TTC549 (cell line): ENCODE measurements around the gene DDX4.

Experiments
- FAIRE-seq: peaks from 2 replicates; lab custom pipeline; 2012; peaks lifted over from hg19 to GRCh38; lab: Jason Lieb, UNC

Gene DDX4

DNA sequence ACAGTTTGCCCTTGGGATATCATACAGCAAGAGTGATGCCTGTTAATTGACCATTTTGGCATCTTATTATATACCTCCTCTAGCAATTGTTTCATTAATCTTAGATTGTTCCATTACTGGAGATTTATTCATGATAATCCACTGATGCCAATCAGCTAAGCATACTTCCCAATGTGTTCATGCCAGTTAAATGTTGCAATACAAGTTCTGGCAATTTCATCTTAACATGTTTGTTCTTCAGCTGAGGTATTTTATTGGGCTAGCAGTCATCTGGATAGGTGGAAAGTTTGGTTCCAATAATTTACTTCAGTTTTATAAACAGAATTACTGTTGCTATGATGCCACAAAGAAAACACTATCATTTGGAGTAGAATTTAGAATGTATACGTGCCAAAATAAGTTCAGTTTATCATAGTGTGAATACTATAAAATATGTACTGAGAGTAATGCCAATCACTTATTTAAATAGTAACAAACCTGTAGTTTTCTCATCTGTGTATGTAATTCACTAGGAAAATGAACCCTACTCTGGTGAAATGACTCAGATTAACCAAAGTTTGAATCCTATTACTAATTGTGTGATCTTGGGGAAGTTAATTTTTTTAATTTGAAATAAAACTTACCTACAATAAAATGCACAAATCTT lies 85.4 kb downstream of the DDX4 start:
- FAIRE-seq = no peak

- FAIRE-seq = no peak
These were observed 92.1 kb downstream of the DDX4 start for GRCh38 chr5:55829956-55830355.

DNA sequence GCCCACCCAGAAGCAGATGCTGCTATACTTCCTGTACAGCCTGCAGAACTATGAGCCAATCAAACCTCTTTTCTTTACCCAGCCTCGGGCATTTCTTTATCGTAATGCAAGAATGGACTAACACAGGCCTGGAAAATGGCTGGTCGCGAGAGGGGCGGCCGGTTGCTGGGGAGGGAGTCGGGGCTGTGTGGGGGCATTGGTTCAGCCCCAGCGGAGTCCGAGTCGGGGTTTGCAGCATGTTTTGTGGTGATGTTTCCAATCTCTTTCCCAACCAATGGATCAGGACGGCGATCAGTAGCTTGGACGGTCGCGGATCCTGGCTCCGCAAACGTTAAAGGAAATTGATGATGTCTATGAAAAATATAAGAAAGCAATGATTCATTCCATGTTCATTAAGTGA lies 94.6 kb downstream of the DDX4 start:
- no peak for FAIRE-seq

GRCh38 chr5:55836191-55836590 lies 98.3 kb downstream of the DDX4 start:
- no peak for FAIRE-seq

GRCh38 chr5:55841976-55842375 lies 104.1 kb downstream of the DDX4 start:
- FAIRE-seq = no peak

- FAIRE-seq = no peak
These were observed 110.0 kb downstream of the DDX4 start for GRCh38 chr5:55847837-55848236.

DNA sequence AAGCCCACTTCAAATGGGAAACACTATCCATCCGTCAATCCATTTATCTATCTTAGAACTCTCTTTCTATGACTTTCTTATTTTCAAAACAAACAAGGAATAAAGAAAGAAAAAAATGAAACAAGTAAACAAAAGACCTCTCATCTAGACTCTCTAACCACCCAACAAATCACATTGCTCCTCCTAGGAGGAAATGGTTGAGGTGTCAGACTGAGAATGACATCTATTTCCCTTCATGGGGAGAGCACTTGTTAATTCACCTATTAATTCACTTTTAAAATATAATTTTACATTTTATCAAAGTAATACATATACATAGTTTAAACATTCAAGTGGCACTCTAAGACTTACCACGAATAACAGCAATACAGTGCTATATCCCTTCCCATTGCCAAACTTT lies 110.9 kb downstream of the DDX4 start:
- no peak for FAIRE-seq

DNA sequence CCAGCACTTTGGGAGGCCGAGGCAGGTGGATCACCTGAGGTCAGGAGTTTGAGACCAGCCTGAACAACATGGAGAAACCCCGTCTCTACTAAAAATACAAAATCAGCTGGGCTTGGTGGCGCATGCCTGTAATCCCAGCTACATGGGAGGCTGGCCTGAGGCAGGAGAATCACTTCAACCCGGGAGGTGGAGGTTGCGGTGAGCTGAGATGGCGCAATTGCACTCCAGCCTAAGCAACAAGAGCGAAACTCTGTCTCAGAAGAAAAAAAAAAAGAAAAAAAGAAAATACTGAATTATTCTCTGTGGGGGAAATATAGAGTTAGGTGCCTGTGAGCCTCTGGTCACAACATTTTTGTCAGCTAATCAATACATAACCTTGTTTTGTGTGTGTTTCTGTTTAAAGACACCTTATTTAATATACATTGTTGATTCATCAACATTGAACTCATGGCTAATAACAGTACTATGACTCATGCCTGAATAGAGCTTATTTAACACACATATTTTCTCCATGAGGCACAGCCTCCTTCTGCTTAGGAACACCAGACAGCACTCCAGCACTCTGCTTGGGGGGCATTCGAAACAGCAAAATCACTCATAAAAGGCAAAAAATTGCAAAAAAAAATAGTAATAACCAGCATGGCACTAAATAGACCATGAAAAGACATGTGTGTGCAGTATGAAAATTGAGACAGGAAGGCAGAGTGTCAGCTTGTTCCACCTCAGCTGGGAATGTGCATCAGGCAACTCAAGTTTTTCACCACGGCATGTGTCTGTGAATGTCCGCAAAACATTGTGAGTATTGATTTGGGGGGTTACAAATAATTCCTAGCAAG lies 113.2 kb downstream of the DDX4 start, which contains the start of gene IL31RA:
Gene IL31RA, plus strand, starts transcription at position 519 of the 836 bp plus-strand sequence. Its CDS starts 214 bp downstream, at position 733.
- no peak for FAIRE-seq

- FAIRE-seq = no peak
These were observed 113.8 kb downstream of the DDX4 start for GRCh38 chr5:55851675-55851979.

DNA sequence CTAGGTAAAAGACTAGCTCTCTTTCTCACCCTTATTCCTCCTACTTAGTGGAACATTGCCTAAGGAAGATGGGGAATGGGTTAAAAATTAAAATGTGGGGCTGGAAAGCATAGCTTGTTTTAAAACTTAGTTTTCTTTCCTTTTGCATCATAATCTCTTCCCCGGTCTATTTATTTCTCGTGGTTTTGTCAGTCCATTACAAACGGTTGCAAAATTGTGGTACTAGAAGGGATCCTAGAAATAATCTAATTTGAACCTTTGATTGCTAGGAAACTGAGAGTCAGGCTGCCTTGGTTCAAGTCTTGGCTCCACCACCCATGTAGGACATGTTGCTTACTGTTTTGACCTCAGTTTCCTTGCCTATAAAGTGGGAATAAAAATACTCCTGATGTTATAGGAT lies 114.6 kb downstream of the DDX4 start:
- FAIRE-seq = no peak

DNA sequence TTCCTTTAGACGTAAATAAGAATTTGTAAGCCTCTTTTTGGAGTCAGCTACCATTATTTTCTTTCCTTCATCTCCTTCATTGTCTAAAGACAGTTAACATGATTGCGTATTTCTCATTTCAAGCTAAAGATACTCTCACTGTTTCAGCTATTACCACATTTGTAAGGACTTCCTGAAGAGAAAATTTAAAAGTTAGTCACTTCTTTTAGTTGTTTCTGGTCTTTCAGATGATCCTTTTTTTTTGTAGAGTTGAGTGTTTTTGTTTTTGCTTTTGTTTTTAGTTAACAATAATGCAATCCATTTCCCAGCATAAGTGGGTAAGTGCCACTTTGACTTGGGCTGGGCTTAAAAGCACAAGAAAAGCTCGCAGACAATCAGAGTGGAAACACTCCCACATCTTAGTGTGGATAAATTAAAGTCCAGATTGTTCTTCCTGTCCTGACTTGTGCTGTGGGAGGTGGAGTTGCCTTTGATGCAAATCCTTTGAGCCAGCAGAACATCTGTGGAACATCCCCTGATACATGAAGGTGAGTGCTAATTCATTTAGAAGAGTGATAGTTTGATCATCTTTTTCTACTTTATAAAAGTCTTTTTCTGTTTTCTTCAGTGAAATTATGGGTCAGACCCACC lies 115.3 kb downstream of the DDX4 start:
- FAIRE-seq = no peak

DNA sequence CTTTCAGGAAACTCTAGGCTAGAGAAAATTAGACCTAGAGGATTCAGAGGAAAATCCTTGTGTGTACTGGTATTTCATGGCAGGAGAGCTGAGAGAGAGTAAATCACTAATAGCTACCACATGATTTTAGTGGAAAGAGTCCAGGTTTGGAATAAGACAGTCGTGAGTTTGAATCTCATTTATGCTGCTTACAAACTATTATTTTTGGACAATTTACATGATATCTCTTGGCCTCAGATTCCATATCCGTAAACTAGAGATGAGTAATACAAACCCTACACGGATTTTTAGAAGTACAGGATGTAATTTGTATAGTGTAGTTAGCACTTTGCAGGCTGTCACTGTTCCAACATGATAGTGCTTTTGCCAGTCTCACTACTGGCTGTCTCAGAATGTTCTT lies 116.0 kb downstream of the DDX4 start:
- FAIRE-seq = no peak

GRCh38 chr5:55855509-55855908 lies 117.6 kb downstream of the DDX4 start:
- no peak for FAIRE-seq

- FAIRE-seq = no peak
These were observed 118.8 kb downstream of the DDX4 start for GRCh38 chr5:55856516-55857246.

- FAIRE-seq = no peak
These were observed 119.4 kb downstream of the DDX4 start for GRCh38 chr5:55857247-55857640.

- FAIRE-seq = no peak
These were observed 120.2 kb downstream of the DDX4 start for GRCh38 chr5:55858104-55858503.

- FAIRE-seq = no peak
These were observed 122.4 kb downstream of the DDX4 start for GRCh38 chr5:55860288-55860687.

DNA sequence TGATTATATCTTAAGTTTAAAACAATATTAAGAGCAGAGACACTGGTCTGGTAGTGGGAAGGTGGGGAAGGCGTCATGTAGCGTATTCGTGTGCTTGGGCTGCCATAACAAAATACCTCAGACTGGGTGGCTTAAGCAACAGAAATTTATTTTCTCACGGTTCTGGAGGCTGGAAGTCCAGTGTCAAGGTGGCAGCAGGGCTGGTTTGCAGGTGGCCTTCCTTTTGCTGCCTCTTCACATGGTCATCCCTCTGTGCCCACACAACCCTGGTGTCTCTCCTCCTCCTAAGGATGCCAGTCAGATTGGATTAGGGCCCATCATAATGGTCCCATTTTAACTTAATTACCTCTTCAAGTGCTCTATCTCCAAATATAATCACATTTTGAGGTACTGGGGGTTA lies 122.8 kb downstream of the DDX4 start:
- no peak for FAIRE-seq

DNA sequence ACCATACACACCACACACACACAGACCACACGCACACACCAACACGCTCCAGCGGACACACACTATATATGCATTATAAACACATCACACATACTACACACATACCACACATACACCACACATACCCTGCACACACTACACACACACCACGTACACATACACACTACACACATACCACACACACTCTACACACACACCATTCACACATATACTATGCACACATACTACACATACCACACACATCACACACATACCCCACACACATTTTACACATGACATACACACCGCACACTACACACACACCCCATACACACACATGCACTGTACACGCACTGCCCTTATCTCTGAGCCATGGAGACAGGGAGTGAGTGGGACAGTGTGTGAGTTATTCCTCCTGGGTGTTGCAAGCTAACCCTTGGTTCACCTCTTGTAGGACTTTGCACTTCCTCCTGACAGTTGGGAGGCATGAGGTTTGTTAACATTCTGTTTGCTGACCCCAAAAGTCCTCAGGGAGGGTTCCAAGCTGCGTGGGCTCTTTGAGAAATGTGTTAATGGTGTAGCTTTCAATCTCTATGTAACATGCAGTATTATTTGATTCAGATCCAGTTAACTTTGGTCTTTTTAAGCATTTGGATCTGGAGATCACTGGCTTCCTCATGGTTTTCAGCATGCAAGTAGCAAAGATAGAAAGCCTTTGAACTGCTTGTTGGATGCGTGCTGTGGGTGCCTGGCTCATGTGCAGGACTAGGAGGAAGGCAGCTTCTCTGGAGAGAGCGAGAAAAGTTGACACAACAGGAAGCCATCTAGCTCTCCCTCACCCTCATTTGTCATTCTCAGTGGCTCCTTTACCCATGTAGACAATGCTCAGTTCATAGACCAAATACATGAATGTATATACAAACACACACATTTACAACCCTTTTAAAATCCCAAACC lies 127.0 kb downstream of the DDX4 start:
- no peak for FAIRE-seq

DNA sequence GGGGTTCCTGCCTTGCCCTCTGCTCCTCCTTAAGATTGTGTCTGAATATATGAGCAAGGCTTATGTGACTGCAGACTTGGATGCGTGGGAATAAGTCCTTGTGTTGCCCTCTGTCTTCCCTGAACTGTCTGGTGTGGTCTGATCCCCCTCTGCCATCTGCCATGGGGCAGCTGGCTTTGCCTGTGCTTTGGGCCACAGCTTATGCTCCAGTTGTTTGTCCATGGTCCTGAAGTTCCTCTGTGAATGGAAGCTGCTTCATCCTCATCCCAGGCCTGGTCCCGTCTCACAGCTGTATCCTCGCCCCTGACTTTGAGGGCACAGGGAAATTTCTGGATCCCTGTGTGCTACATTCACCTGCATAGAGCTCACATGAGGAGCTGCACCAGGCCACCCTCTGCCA lies 128.0 kb downstream of the DDX4 start:
- FAIRE-seq = no peak

GRCh38 chr5:55866485-55866884 lies 128.6 kb downstream of the DDX4 start:
- no peak for FAIRE-seq
